Measurements from ENCODE around the gene ARMH2. TPM values are rescaled to one million over a fixed set of nuclear protein-coding genes. Genes with fewer than 3 reads are reported as not detected.

Gene ARMH2
- polyA plus RNA-seq, 3 donors: 0.34 to 0.71 TPM; not detected in 1

DNA sequence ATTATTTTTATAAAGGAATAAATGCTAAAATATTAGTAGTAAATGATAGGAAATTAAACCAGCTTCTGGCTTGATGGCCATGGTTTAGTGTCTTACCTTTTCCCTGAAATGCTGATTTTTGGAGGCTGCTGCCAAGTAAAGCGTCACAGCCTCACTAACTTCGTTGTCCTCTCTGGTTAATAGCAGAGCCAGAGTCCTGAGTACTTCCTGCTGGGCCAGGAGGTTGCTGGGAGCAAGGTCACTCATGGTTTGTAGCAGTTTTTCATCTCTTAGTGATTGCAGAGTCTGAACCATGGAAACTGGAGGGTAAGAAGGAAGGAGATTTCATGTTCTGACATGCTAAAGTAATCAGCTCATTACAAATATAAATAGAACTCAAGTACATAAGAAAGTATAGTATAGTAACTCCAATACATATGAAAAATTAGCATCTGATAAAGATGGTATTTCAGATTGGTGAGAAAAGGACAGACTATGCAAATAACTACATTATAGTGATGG lies 26.5 kb upstream of the ARMH2 start:
- Mint-ChIP-seq H3K4me1 (no peaks in the 10 kb centered on the region), H3K27ac (no peak overlapping the region), H3K27me3 (ENCODE audit: low read depth in 3 of 3) (peaks cover 0 to 2% (median 0%) of the 10 kb centered on the region in 3 donors), H3K36me3 (peaks cover 87 to 98% of the 10 kb centered on the region in 2 donors), H3K9me3 (no peaks in the 10 kb centered on the region), H3K4me3 (no peak overlapping the region)
- no peaks in the 10 kb centered on the region for H3K4me1 ChIP-seq (ENCODE audit: control insufficient read depth in 1 of 2, insufficient read depth in 2 of 2, low read length in 2 of 2)
- no peak overlapping the region for H3K27ac ChIP-seq (ENCODE audit: low read depth in 1 of 2, low read length in 2 of 2)
- 90% methylated on average over 2 of the region's 2 CpGs for WGBS (ENCODE audit: insufficient coverage)
- intact Hi-C loops (cut with micrococcal nuclease): no loop called here
- no peaks in the 10 kb centered on the region for H3K27me3 ChIP-seq (ENCODE audit: control insufficient read depth in 2 of 2, insufficient read depth in 2 of 2, low read length in 2 of 2)
- no peaks in the 10 kb centered on the region for H3K79me2 ChIP-seq (ENCODE audit: insufficient read depth, low read length)
- TF ChIP-seq, protein P1, sequence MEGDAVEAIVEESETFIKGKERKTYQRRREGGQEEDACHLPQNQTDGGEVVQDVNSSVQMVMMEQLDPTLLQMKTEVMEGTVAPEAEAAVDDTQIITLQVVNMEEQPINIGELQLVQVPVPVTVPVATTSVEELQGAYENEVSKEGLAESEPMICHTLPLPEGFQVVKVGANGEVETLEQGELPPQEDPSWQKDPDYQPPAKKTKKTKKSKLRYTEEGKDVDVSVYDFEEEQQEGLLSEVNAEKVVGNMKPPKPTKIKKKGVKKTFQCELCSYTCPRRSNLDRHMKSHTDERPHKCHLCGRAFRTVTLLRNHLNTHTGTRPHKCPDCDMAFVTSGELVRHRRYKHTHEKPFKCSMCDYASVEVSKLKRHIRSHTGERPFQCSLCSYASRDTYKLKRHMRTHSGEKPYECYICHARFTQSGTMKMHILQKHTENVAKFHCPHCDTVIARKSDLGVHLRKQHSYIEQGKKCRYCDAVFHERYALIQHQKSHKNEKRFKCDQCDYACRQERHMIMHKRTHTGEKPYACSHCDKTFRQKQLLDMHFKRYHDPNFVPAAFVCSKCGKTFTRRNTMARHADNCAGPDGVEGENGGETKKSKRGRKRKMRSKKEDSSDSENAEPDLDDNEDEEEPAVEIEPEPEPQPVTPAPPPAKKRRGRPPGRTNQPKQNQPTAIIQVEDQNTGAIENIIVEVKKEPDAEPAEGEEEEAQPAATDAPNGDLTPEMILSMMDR (IDR thresholded peaks at IDR 0.05): no peak
- no peak overlapping the region for H3K4me2 ChIP-seq (replicated peaks; ENCODE audit: extremely low read depth, low read length, poor library complexity, severe bottlenecking)
- H3K9ac ChIP-seq (ENCODE audit: insufficient read depth, low read length, poor library complexity, severe bottlenecking): no peak overlapping the region
- H3K9me3 ChIP-seq (replicated peaks in 1 of 2; ENCODE audit: control insufficient read depth in 1 of 2, insufficient read depth in 1 of 2, low read length in 2 of 2): no peaks in the 10 kb centered on the region
- DNase-seq: no peak
- peaks cover 98% of the 10 kb centered on the region for H4K20me1 ChIP-seq (ENCODE audit: insufficient read depth, low read length)
- no peak overlapping the region for H3K4me3 ChIP-seq (replicated peaks in 1 of 3; ENCODE audit: low read depth in 2 of 3, low read length in 3 of 3)
- H2AFZ ChIP-seq (ENCODE audit: insufficient read depth, low read depth, low read length, poor library complexity, severe bottlenecking): no peak overlapping the region
- peaks cover 98 to 100% of the 10 kb centered on the region in 2 donors for H3K36me3 ChIP-seq (replicated peaks in 1 of 2; ENCODE audit: control insufficient read depth in 1 of 2, insufficient read depth in 2 of 2, low read length in 2 of 2)

DNA sequence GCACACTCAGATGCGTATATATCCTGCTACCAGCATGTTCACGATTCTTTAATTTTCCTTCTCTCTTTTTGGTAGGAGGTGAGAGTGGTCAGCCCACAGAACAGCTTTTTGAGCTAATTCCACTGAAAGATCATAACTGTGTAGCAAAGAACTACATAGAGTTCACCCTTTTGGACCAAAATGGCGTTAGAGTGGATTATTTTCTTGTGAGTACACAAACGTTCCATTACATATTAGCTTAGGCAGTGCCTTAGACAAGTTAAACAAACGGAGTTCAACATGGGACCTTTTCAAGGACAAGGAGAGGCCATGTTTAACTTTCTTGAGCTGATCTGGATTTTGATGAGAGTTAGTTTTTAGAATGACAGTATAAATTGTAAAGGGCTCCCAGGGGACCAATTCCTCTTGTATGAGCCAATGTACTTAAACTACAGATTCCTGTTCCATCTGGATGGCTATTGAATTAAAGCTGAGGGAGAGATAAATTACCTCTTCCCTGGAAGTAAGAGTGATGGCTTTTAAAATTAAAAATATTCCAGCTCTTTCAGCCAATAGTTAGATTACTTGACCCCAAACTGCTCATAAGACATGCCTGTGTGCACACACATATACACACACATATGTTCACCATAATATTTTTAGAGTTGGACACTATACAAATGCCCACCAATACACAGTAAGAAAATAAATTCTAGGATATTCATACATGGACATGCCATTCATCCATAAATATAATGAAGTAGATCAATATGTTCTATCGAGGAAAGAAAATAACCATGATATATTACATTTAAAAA lies 25.6 kb upstream of the ARMH2 start:
- H4K20me1 ChIP-seq (ENCODE audit: insufficient read depth, low read length): peaks cover 97% of the 10 kb centered on the region
- no peaks in the 10 kb centered on the region for H3K79me2 ChIP-seq (ENCODE audit: insufficient read depth, low read length)
- no peak overlapping the region for H2AFZ ChIP-seq (ENCODE audit: insufficient read depth, low read depth, low read length, poor library complexity, severe bottlenecking)
- no peaks in the 10 kb centered on the region for H3K27me3 ChIP-seq (ENCODE audit: control insufficient read depth in 2 of 2, insufficient read depth in 2 of 2, low read length in 2 of 2)
- WGBS (ENCODE audit: insufficient coverage): 93% methylated on average over 3 of the region's 6 CpGs
- Mint-ChIP-seq H3K4me1 (no peaks in the 10 kb centered on the region), H3K27ac (no peak overlapping the region), H3K27me3 (ENCODE audit: low read depth in 3 of 3) (peaks cover 0 to 2% (median 0%) of the 10 kb centered on the region in 3 donors), H3K9me3 (no peaks in the 10 kb centered on the region), H3K4me3 (no peak overlapping the region), H3K36me3 (peaks cover 80 to 94% of the 10 kb centered on the region in 2 donors)
- TF ChIP-seq, protein P1 (IDR thresholded peaks at IDR 0.05): no peak
- H3K4me1 ChIP-seq (ENCODE audit: control insufficient read depth in 1 of 2, insufficient read depth in 2 of 2, low read length in 2 of 2): no peaks in the 10 kb centered on the region
- H3K36me3 ChIP-seq (replicated peaks in 1 of 2; ENCODE audit: control insufficient read depth in 1 of 2, insufficient read depth in 2 of 2, low read length in 2 of 2): peaks cover 97 to 100% of the 10 kb centered on the region in 2 donors
- H3K4me3 ChIP-seq (replicated peaks in 1 of 3; ENCODE audit: low read depth in 2 of 3, low read length in 3 of 3): no peak overlapping the region
- no peak for DNase-seq
- no peak overlapping the region for H3K9ac ChIP-seq (ENCODE audit: insufficient read depth, low read length, poor library complexity, severe bottlenecking)
- H3K9me3 ChIP-seq (replicated peaks in 1 of 2; ENCODE audit: control insufficient read depth in 1 of 2, insufficient read depth in 1 of 2, low read length in 2 of 2): no peaks in the 10 kb centered on the region
- intact Hi-C loops (cut with micrococcal nuclease): no loop called here
- no peak overlapping the region for H3K27ac ChIP-seq (ENCODE audit: low read depth in 1 of 2, low read length in 2 of 2)
- H3K4me2 ChIP-seq (replicated peaks; ENCODE audit: extremely low read depth, low read length, poor library complexity, severe bottlenecking): no peak overlapping the region

Data from CD14-positive monocyte (primary cell).